HG02884 (cell line): ENCODE results near the gene ERVK3-1.
A peak's percentile ranks its signal among the peaks of the same experiment; 100 is the strongest.
"Not testable (repeated sequence)": the region's sequence is repeated elsewhere in the genome, so short reads cannot be mapped to it uniquely, and the experiment has no call there.

Source experiments
- ATAC-seq: cut with Tn5 transposase; IDR thresholded peaks from one replicate; pipeline ENCODE4 v1.9.1; 2021; ENCODE audit warnings: mild to moderate bottlenecking, moderate library complexity; ENCODE audit not compliant: unreplicated experiment

The ERVK3-1 gene

GRCh38 chr19:58305065-58305931 is at the start of gene ERVK3-1:
TSS of gene ERVK3-1 (plus strand) at chr19:58305377. CDS start at chr19:58312169, 6,792 bp downstream.
- ATAC-seq = peak; percentile 95

GRCh38 chr19:58258259-58258658 is 46.9 kb upstream of the ERVK3-1 start:
- ATAC-seq = not testable (repeated sequence)

GRCh38 chr19:58261600-58261967 is 43.6 kb upstream of the ERVK3-1 start:
- no peak for ATAC-seq

- ATAC-seq = no peak
Observed at GRCh38 chr19:58261968-58262921, 42.9 kb upstream of the ERVK3-1 start.

GRCh38 chr19:58262922-58263296 is 42.3 kb upstream of the ERVK3-1 start:
- no peak for ATAC-seq

- ATAC-seq = no peak
Observed at GRCh38 chr19:58265100-58265499, 40.1 kb upstream of the ERVK3-1 start.

- ATAC-seq = no peak
Observed at GRCh38 chr19:58268344-58268743, 36.8 kb upstream of the ERVK3-1 start.

- no peak for ATAC-seq
Observed at GRCh38 chr19:58274771-58275201, 30.4 kb upstream of the ERVK3-1 start.

- ATAC-seq = no peak
Observed at GRCh38 chr19:58275564-58275963, 29.6 kb upstream of the ERVK3-1 start.

- no peak for ATAC-seq
Observed at GRCh38 chr19:58277197-58277596, 28.0 kb upstream of the ERVK3-1 start.

GRCh38 chr19:58277748-58278540 is 27.2 kb upstream of the ERVK3-1 start:
- ATAC-seq = no peak

- peak; percentile 89 for ATAC-seq
Observed at GRCh38 chr19:58278541-58279041, 26.6 kb upstream of the ERVK3-1 start, which contains the start of gene ZNF8. TSS of gene ZNF8 (plus strand) at chr19:58278955. CDS start at chr19:58279082, 127 bp downstream.

- peak; percentile 30 for ATAC-seq
Observed at GRCh38 chr19:58279042-58279924, 25.9 kb upstream of the ERVK3-1 start.

GRCh38 chr19:58279925-58280316 is 25.3 kb upstream of the ERVK3-1 start:
- no peak for ATAC-seq

- no peak for ATAC-seq
Observed at GRCh38 chr19:58284199-58284598, 21.0 kb upstream of the ERVK3-1 start.

GRCh38 chr19:58291943-58292342 is 13.2 kb upstream of the ERVK3-1 start:
- ATAC-seq = no peak

GRCh38 chr19:58294743-58295374 is 10.3 kb upstream of the ERVK3-1 start:
- no peak for ATAC-seq

GRCh38 chr19:58296104-58296503 is 9.1 kb upstream of the ERVK3-1 start:
- ATAC-seq = no peak

GRCh38 chr19:58300620-58301019 is 4.6 kb upstream of the ERVK3-1 start:
- no peak for ATAC-seq
